GM21737 (cell line): Measurements from ENCODE around the gene MAP3K15.

Source experiments
- ATAC-seq: cut with Tn5 transposase; IDR thresholded peaks from one replicate; pipeline ENCODE4 v1.9.1; 2021; ENCODE audit warnings: mild to moderate bottlenecking, moderate library complexity; ENCODE audit not compliant: unreplicated experiment

MAP3K15 gene

DNA sequence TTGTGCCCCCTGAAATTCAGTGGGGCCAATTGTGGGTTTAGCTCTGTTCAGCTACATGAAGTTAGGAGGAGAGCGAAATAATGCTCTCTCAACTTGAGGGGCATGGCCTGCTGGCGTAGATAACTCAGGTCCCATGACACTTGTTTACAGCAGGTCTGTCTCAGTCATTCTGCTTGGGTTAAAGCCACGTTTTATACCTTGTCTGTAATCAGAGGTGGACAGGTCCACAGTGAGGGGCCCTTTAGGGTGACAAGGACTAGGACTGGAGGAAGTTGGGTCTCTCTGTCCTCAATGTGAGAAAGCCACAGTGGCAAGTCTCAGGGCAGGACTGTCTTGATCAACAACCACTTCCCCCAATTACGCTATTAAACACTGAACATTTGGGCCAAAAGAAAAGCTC lies 122.6 kb downstream of the MAP3K15 start:
- no peak for ATAC-seq

DNA sequence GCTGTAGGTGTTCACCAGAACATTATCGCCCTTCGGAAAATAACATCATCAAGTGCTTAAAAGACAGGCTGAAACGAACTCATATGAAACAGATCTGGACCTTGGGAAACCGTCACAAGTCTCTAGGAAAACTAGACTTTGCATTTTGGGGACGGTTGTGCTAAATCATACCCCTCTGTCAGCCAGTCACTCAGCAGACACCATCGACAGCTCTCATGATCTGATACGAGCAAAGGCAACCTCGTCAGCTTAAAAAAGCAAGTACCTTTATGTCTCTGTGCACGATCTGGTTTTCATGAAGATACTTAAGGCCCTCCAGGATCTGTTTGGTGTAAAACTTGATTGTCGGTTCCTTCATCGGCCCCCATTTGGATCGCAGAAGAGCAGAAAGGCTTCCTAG lies 123.2 kb downstream of the MAP3K15 start:
- no peak for ATAC-seq

DNA sequence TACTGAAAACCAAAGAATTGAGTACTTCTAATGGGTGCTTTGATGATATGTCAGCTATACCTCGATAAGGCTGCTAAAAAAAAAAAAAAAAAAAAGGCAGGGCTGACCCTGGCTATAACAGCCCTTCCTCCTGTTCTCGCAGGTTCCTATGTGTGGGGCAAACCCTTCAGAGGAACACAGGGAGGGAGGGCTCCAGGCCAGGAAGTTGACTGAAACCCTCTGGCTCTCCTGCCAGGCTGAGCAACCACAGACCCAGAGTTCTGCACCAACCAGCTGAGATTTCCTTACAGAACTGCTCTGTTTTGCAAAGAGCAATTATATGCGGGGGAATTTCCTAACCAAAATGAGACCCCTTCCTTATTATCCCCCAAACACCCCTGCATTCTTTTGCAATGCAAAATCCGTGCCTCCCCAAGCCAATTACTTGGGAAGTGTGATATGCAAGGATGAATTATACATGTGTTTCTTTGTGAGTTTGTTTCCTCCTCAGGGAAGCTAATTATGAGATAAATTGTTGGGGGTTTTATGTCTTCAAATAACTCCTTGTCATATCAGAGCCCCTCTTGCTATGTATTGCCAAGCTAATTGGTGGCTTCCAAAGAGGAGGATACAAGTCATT lies 126.0 kb downstream of the MAP3K15 start:
- no peak for ATAC-seq

GRCh38 chrX:19388741-19389140 lies 126.6 kb downstream of the MAP3K15 start:
- no peak for ATAC-seq

DNA sequence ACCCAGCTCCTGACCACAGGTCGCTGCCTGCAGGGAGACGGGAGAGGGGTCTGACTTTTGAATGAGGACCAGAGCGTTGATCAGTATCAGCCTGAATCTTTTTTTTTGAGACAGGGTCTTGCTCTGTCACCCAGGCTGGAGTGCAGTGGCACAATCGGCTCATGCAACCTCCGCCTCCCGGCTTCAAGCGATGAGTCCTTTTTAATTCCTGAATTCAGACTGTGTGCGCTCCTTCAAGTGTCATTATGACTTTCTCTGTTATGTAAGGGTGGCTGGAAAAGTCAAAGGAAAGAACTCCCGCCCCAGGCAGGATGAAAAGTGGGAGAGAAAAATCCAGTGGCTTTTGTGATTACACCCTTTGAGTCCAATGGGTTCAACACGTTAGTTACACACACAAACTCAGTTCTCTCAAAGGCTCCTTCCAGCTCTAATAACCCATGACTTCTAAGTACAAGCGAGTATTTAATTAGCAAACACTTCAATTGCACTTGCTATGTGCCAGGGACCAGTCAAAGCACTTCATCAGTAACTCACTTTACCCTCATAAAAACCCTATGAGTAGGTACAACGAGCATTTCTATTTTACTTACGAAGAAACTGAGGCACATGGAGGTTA lies 127.1 kb downstream of the MAP3K15 start:
- no peak for ATAC-seq

- ATAC-seq: no peak
Measured at GRCh38 chrX:19386679-19387078, 128.6 kb downstream of the MAP3K15 start.

DNA sequence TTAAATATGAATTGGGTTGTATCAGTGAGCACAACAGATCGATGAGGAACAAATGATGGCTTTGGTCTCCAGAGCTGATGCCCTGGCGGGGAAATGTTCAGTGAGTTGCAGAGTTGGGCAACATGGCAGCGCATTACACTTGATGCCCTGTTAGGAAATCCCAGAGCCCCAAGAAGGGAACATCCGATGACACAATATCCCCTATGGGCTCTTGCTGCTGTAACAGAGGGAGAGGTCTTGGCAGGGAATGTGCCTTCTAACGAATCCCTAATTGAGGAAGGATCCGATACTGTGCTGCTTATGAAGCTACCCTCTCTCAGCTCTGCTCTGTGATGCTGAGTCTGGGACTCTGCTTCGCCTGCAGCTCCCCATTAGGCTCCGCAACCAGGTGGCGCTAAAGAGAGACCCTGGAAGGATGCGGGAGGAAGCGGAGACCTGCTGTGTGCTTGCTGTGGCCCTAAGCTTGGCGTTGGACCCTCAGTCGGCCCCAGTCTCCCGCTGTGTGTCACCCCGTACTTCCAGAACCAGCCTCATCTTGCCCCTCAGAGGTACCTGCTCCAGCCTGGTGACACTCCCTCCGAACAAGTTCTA lies 132.7 kb downstream of the MAP3K15 start:
- ATAC-seq: peak; percentile 59

- no peak for ATAC-seq
Measured at GRCh38 chrX:19381326-19381725, 134.0 kb downstream of the MAP3K15 start.

- ATAC-seq: no peak
Measured at GRCh38 chrX:19377799-19378198, 137.5 kb downstream of the MAP3K15 start.

DNA sequence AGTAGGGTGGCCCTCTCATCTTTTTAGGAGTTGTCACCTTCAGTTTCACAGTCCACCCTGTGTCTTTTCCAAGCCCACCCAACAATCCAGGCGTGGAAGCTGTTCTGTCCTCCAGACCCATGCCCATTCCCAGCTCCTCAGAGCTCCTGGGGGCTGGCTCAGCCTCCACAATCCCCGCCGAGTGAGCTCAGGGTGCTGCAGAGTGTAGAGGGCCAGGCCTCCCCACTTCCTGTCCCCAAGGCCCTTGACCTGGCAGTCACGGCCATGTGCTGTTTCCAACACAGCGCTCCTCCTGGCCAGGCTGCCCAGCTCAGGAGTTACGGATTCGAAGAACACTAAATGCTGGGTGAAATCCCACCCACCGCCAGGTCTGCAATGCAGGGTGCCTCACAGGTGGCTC lies 139.8 kb downstream of the MAP3K15 start:
- ATAC-seq: no peak

- ATAC-seq: no peak
Measured at GRCh38 chrX:19373351-19373891, 141.9 kb downstream of the MAP3K15 start.

DNA sequence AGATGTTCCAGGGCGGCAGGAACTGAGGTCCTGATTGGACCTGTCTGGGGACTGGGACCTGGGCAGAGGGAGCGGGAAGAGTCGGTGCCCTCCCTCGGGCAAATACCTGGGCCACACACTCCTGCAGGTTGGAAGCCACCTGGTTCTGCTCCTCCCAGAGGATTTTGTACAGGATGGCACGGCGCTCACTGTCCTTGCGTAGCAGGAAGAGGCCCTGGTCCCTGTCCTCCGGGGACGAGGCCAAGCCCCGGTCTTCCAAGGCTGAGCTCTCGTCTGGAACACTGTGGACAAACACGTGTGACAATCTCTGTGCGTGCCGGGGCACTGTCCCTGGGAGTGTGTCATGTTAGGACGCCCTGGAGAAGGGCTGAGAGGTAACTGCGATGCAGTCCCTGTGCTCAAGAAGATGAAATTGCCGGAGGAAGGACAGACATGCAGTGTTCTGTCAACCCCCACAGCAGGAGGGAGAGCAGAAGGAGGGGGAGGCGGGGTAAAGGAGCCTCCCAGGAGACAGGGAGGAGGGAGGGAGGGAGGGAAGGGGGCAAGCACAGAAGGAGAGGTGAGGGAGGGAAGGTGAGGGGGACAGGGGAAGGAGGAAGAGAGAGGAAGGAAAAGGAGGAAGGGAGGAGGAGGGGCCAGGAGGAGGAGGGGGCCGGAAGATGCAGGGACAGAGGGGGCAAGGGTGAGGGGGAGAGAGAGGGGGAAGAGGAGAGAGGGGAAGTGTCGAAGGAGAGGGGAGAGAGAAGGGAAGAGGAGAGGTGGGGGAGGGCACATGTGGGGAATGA lies 142.6 kb downstream of the MAP3K15 start:
- peak; percentile 27 for ATAC-seq

DNA sequence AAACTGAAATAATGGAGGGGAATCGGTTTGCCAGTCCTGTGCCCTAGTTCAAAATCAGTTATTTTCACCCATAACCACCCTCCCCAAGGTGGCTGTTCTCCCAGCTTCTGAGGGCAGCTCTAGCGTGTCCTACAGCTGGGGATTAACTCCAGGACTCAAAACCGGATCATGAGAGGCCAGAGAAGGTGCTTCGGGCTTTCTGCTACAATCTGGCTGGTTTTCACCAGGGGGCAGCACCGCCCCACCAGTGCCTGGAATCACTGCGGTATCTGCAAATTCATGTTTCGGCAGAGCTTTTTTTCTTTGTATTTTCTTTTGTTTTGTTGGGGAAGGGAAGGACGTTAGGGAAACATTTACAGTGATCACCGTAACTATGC lies 143.2 kb downstream of the MAP3K15 start:
- peak; percentile 57 for ATAC-seq

DNA sequence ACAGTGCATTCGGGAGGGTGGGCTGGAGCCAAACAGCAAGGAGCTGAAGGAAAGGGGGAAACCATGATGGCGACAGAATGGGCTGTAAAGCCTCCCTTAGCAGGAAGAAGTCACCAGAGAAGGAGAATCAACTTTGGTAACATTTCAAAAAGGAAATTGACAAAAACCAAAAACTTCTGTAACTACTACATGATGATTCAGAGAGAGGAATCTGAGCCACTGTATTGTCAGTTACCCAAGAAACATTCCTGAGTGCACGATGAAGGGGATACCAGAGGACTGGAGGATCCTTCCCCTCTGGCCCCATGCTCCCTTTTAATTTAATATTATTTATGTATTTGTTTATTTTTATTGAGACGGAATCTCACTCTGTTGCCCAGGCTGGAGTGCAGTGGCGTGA lies 145.2 kb downstream of the MAP3K15 start:
- ATAC-seq: no peak

DNA sequence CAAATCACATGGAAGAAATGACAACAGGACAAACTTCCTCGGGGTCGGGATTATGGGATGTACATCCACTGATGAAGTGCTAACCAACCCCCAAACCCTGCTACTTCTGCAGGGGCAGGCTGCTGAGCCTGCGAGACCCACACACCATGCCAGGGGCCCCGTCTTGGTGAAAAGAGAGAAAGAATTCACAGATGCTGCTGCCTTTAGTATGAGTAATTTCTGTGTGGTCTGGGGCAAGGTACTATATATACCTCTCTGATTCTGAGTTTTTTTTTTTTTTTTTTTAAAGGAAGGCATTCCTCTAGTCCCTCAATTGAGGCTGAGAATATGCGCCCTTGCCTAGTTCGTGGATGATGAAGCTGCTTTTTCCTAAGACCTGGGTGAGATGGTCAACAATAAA lies 146.7 kb downstream of the MAP3K15 start:
- no peak for ATAC-seq

DNA sequence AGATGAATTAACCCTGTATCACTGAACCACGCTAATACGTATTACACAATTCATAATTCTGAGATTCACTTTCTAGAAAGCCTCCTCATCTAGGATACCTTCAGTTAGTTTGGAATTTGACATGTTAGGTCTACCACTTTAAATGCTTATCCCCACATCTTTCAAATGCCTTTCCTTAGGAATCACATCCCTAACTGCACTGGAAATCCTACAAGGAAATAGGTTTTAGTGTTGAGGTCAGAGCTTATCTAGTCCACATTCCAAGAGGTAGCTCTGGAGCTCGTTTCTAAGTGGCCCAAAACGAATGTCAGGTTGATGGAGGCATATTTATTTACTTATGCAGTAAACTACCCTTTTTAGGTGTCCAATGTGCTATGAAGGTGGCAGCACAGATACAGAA lies 153.6 kb downstream of the MAP3K15 start:
- ATAC-seq: no peak

- no peak for ATAC-seq
Measured at GRCh38 chrX:19360903-19361302, 154.4 kb downstream of the MAP3K15 start.

DNA sequence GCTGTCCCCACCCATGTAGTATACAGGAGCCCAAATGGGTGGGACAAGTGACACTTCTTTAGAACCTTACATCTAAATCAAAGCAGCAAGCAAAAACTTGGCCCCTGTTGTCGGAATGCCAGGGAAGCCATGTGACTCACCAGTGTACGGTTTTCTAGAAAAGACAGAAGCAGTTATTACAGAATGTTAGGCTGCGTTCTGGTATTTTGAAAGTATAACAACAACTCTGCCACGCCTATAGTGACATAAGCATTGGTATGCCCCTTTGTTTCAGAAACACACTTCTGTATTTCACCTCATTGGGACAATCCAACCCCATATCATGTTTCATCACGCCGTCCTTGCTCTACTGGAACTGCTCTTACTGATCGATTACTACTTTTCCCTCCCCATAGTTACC lies 156.8 kb downstream of the MAP3K15 start:
- ATAC-seq: no peak

DNA sequence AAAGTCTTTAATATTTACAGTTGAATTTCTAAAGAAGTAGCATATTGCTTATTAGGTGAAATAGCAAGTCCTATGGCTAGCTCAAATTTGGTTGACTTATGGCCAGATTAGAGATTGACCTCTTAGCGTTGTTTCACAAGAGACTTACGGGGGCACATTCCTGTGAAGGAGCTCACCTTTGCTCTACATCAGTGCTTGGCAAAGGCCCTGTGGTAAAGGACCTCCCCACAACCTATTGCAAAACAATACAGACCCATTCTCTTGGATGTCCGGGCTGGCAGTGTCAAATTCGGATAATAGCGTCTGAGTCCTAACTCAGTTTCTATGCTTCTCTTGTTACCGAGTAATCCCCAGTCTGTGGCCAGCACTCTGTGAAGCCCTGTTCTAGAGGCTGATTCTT lies 160.7 kb downstream of the MAP3K15 start:
- no peak for ATAC-seq

- peak; percentile 94 for ATAC-seq
Measured at GRCh38 chrX:19350941-19351384, 164.3 kb downstream of the MAP3K15 start.

DNA sequence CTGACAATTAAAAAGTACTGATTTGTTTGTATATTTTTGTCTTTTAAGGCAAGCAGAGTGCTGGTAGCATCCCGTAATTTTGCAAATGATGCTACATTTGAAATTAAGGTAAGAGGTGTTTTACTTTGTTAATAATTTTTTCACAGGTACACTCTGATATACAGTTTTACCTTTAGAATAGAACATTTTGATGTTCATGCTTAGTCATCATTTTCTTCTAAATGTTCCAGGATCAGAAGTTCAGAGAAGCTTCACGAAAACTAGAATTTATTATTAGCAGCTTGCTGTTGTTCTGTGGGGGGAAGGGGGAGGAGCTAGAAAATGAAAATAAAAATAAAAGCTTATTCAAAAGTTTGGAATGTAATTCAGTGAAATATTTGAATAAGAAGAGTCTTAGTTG lies 166.0 kb downstream of the MAP3K15 start:
- no peak for ATAC-seq

DNA sequence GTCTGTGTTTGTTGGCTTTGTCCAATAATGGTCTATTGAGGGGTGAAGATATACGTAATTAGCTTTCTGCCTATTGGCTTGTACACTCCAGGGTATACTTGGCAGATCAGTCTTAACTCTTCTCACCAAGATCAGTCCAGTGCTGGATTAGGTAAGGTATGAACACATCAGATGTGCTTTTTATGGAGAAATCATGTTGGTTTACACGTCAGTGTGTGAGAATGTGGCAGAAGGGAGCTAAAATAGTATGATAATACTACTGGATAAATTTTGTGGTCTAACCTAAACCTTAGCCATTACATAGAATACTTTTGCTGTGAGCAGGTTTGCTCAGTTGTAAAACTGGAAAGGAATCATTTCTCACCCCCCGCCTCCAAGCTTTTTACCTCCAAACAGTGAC lies 167.4 kb downstream of the MAP3K15 start:
- no peak for ATAC-seq
